Heart left ventricle (tissue), 13 donors: ENCODE results near the gene SLC9A3.

Experiments used
- POLR2A ChIP-seq, 2 donors: fragments of 450-650 bp; IDR thresholded peaks; one replicate each; pipeline ENCODE4 v1.6.1; 2017; ENCODE audit warnings: antibody characterized with exemption in 2 of 2, mild to moderate bottlenecking in 2 of 2, moderate library complexity in 2 of 2
- TF ChIP-seq, protein P1 (sequence below), 12 donors: fragments of 200-600 bp; sonication (generic) in 4 of 12; IDR thresholded peaks; one replicate each; pipeline versions ENCODE4 v1.5.0 to v1.8.0; 2018 to 2022; ENCODE audit warnings: antibody characterized with exemption in 12 of 12, mild to moderate bottlenecking in 5 of 12
- donor health status: ischemic (EF 13 %, LVEDD 7.1; RV severe dilation, severe dysfunction).
- donor health status: DM: no; HTN: yes; CAD: no.
- donor health status: DM: no; HTN: no; CAD: no.
- donor health status: ischemic (EF 25% LVEDD 6.9; RV normal size, moderate dysfunction).
- donor health status: ischemic (EF 25% LVEDD 5.7; RV mildly dilated, moderate dysfunction).
- donor health status: ischemic (EF 35%, LVEDD 5.7; RV mildly dilated, moderate dysfunction).
- donor health status: nonischemic (EF 11% LVEDD 7.7; RV severe dilation, severe dysfunction).
- donor health status: DM: yes; HTN: yes; CAD: no.
- donor health status: PGD.
- donor health status: ischemic (EF 29% LVEDD 5.4; RV normal size, mild dysfunction).
- donor health status: nonischemic (EF 23%, LVEDD 6.1; RV moderate dilation, normal function).

DNA sequence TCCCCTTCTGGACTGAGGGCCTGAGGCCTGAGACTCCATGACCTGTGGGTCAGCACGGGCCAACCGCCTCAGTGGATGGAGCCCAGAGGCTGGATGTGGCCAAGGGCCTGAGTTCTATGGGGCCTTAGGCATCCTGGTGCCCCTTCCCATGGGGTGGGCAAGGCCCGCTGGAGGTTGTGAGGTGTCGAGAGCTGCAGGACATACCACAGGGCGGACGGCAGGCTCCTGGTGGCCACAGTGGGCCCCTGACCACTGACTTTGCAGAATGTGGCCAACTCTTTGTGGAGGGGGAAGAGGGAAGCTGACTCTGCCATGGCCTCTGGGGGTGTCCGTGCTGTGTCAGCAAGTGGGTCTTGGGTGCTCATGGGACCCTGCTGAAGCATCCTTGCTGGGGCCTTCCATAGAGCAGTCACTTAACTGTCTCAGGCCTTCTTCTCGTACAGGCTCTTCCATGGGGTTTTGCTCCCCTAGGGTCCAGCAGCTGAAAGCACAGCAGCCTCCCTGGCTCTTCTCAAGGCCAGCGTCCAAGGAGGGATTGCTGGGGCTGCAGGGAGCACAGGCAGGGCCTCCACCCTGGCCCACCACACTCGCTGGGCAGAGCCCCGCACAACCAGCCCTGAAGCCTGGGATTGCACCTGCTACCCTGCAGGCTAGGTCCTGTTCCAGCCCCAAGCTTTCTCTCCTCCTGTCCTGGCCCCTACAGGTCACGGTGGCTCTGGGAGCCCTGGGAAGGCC lies 21.6 kb upstream of the SLC9A3 start:
- TF ChIP-seq, protein P1, sequence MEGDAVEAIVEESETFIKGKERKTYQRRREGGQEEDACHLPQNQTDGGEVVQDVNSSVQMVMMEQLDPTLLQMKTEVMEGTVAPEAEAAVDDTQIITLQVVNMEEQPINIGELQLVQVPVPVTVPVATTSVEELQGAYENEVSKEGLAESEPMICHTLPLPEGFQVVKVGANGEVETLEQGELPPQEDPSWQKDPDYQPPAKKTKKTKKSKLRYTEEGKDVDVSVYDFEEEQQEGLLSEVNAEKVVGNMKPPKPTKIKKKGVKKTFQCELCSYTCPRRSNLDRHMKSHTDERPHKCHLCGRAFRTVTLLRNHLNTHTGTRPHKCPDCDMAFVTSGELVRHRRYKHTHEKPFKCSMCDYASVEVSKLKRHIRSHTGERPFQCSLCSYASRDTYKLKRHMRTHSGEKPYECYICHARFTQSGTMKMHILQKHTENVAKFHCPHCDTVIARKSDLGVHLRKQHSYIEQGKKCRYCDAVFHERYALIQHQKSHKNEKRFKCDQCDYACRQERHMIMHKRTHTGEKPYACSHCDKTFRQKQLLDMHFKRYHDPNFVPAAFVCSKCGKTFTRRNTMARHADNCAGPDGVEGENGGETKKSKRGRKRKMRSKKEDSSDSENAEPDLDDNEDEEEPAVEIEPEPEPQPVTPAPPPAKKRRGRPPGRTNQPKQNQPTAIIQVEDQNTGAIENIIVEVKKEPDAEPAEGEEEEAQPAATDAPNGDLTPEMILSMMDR (IDR thresholded peaks at IDR 0.05) = no peak
- no peak for TF ChIP-seq POLR2A (IDR thresholded peaks at IDR 0.05)
